GM19238 (cell line): Measurements from ENCODE around the gene DCXR.

Experiments used
- DNase-seq: peaks from one replicate; pipeline ENCODE4 v3.0.0; 2011; ENCODE audit warnings: low spot score; ENCODE audit not compliant: insufficient read length

The DCXR gene

GRCh38 chr17:82012261-82012639, 25.2 kb downstream of the DCXR start:
- no peak for DNase-seq

- no peak for DNase-seq
Observed at GRCh38 chr17:82011617-82012187, 25.8 kb downstream of the DCXR start.

GRCh38 chr17:82010575-82011525, 26.6 kb downstream of the DCXR start:
- no peak for DNase-seq

- DNase-seq, result no peak
Observed at GRCh38 chr17:82009413-82009812, 28.1 kb downstream of the DCXR start.

- DNase-seq, result no peak
Observed at GRCh38 chr17:82008941-82009405, 28.5 kb downstream of the DCXR start.

- DNase-seq, result no peak
Observed at GRCh38 chr17:82008258-82008940, 29.1 kb downstream of the DCXR start.

- DNase-seq, result no peak
Observed at GRCh38 chr17:82007495-82008257, 29.8 kb downstream of the DCXR start.

GRCh38 chr17:82007228-82007494, 30.3 kb downstream of the DCXR start:
- DNase-seq, result no peak

- no peak for DNase-seq
Observed at GRCh38 chr17:82006468-82007227, 30.8 kb downstream of the DCXR start.

- DNase-seq, result no peak
Observed at GRCh38 chr17:82005701-82006348, 31.7 kb downstream of the DCXR start.

- DNase-seq, result no peak
Observed at GRCh38 chr17:82004517-82005455, 32.7 kb downstream of the DCXR start.

- DNase-seq, result no peak
Observed at GRCh38 chr17:82003411-82004381, 33.8 kb downstream of the DCXR start.

- DNase-seq, result no peak
Observed at GRCh38 chr17:82001571-82002056, 35.9 kb downstream of the DCXR start.

- DNase-seq, result no peak
Observed at GRCh38 chr17:82000803-82001570, 36.5 kb downstream of the DCXR start.

GRCh38 chr17:81999976-82000802, 37.3 kb downstream of the DCXR start:
- no peak for DNase-seq

GRCh38 chr17:81999587-81999975, 37.9 kb downstream of the DCXR start:
- DNase-seq, result no peak
